IMR-90 (cell line): ENCODE data around the gene ADAM17. TPM values are rescaled to one million over a fixed set of nuclear protein-coding genes. Genes with fewer than 3 reads are reported as not detected.

Experiments
- ATAC-seq: fragments of 200-7000 bp; cut with Tn5 transposase; 2 replicates; pipeline ENCODE4 v1.9.1; 2020; ENCODE audit warnings: low read depth, mild to moderate bottlenecking, moderate library complexity
- BruUV-seq: library from RNA; stranded (reverse); fragments of 400-500 nt; replicated peaks from 2 replicates; lab custom pipeline; 2021; lab: Mats Ljungman, UMichigan
- CTCF ChIA-PET: fragments of 300-600 bp; formaldehyde crosslinking; extraction: SDS; loops from one replicate; lab custom pipeline; 2021; ENCODE audit warnings: antibody characterized with exemption; lab: Yijun Ruan, JAX
- POLR2A ChIA-PET: fragments of 300-600 bp; sonication (Branson Sonifier 250); formaldehyde crosslinking; loops from one replicate; lab custom pipeline; 2022; ENCODE audit warnings: antibody characterized with exemption; ENCODE audit not compliant: unreplicated experiment; lab: Charles Lee
- DNase-seq: peaks from one replicate; pipeline ENCODE4 v3.0.0; 2013
- H2AFZ ChIP-seq: replicated peaks from 2 replicates; pipeline ENCODE3; 2013; ENCODE audit warnings: low read length, mild to moderate bottlenecking; ENCODE audit not compliant: poor library complexity
- H2AK5ac ChIP-seq: 2 replicates; pipeline ENCODE4 v1.6.1; 2013; ENCODE audit warnings: low read depth, low read length, inconsistent platforms
- H2AK9ac ChIP-seq: replicated peaks from 2 replicates; pipeline ENCODE3; 2013; ENCODE audit warnings: mild to moderate bottlenecking, low read depth, low read length, moderate library complexity; ENCODE audit not compliant: poor library complexity
- H2BK120ac ChIP-seq: 2 replicates; pipeline ENCODE4 v1.6.1; 2013; ENCODE audit warnings: low read depth, low read length, inconsistent platforms
- H2BK15ac ChIP-seq: 3 replicates; pipeline ENCODE4 v1.6.1; 2013; ENCODE audit warnings: low read depth, low read length, inconsistent platforms
- H2BK20ac ChIP-seq: 2 replicates; pipeline ENCODE4 v1.6.1; 2013; ENCODE audit warnings: low read depth, mild to moderate bottlenecking, inconsistent platforms, low read length, moderate library complexity
- H2BK5ac ChIP-seq: 2 replicates; pipeline ENCODE4 v1.6.1; 2013; ENCODE audit warnings: mild to moderate bottlenecking, low read depth, low read length, inconsistent platforms; ENCODE audit not compliant: poor library complexity, severe bottlenecking
- H3K14ac ChIP-seq: replicated peaks from 2 replicates; pipeline ENCODE4 v1.6.1; 2013; ENCODE audit warnings: low read depth, low read length, inconsistent platforms
- H3K18ac ChIP-seq: 2 replicates; pipeline ENCODE4 v1.6.1; 2013; ENCODE audit warnings: low read depth, low read length, control low read depth
- H3K23ac ChIP-seq: 2 replicates; pipeline ENCODE4 v1.6.1; 2013; ENCODE audit warnings: low read depth, low read length, inconsistent platforms
- H3K27ac ChIP-seq: 2 replicates; pipeline ENCODE4 v1.5.1; 2013; ENCODE audit warnings: mild to moderate bottlenecking, control low read depth, low read length; ENCODE audit not compliant: insufficient read depth
- H3K27me3 ChIP-seq: 2 replicates; pipeline ENCODE4 v1.6.1; 2013; ENCODE audit warnings: low read length; ENCODE audit not compliant: control insufficient read depth, insufficient read depth
- H3K36me3 ChIP-seq: 2 replicates; pipeline ENCODE4 v1.6.1; 2013; ENCODE audit warnings: low read length, mixed read lengths; ENCODE audit not compliant: control insufficient read depth, insufficient read depth
- H3K4ac ChIP-seq: 2 replicates; pipeline ENCODE4 v1.6.1; 2013; ENCODE audit warnings: low read depth, low read length, inconsistent platforms
- H3K4me1 ChIP-seq: 2 replicates; pipeline ENCODE4 v1.6.1; 2013; ENCODE audit warnings: low read length, mixed read lengths; ENCODE audit not compliant: control insufficient read depth, insufficient read depth
- H3K4me2 ChIP-seq: 2 replicates; pipeline ENCODE4 v1.6.1; 2013; ENCODE audit warnings: low read depth, mild to moderate bottlenecking, control low read depth, low read length, moderate library complexity
- H3K4me3 ChIP-seq: 2 replicates; pipeline ENCODE4 v1.5.1; 2013; ENCODE audit warnings: low read depth, mild to moderate bottlenecking, control low read depth, low read length, moderate library complexity; ENCODE audit not compliant: insufficient read depth
- H3K56ac ChIP-seq: 2 replicates; pipeline ENCODE4 v1.6.1; 2013; ENCODE audit warnings: low read length, inconsistent platforms; ENCODE audit not compliant: insufficient read depth; ENCODE audit errors: extremely low read depth
- H3K79me1 ChIP-seq, 2 experiments: 2 replicates each; pipeline ENCODE4 v1.6.1; 2013; ENCODE audit warnings: low read length in 2 of 2, inconsistent platforms in 1 of 2, low read depth in 1 of 2
- H3K9ac ChIP-seq: 2 replicates; pipeline ENCODE4 v1.6.1; 2013; ENCODE audit warnings: low read depth, low read length, control low read depth
- H3K9me1 ChIP-seq: 2 replicates; pipeline ENCODE4 v1.6.1; 2013; ENCODE audit warnings: low read length, inconsistent platforms; ENCODE audit not compliant: insufficient read depth
- H3K9me3 ChIP-seq: 2 replicates; pipeline ENCODE4 v1.6.1; 2013; ENCODE audit warnings: low read length; ENCODE audit not compliant: control insufficient read depth, insufficient read depth
- H4K20me1 ChIP-seq: 2 replicates; pipeline ENCODE4 v1.6.1; 2013; ENCODE audit warnings: low read length, inconsistent platforms; ENCODE audit not compliant: insufficient read depth
- H4K5ac ChIP-seq: 2 replicates; pipeline ENCODE4 v1.6.1; 2013; ENCODE audit warnings: mild to moderate bottlenecking, low read depth, low read length, control low read depth
- H4K8ac ChIP-seq, 2 experiments: 2 replicates each; pipeline ENCODE4 v1.6.1; 2013; ENCODE audit warnings: low read depth in 2 of 2, low read length in 2 of 2, control low read depth in 1 of 2, inconsistent platforms in 1 of 2
- H4K91ac ChIP-seq: 2 replicates; pipeline ENCODE4 v1.6.1; 2013; ENCODE audit warnings: low read depth, low read length, inconsistent platforms; ENCODE audit not compliant: insufficient read depth
- BHLHE40 ChIP-seq: fragments of 150-350 bp; IDR thresholded peaks from 2 replicates; pipeline ENCODE4 v1.6.1; 2016; ENCODE audit warnings: mild to moderate bottlenecking, low read depth, low read length
- CEBPB ChIP-seq: IDR thresholded peaks from 2 replicates; pipeline ENCODE4 v1.6.1; 2012; ENCODE audit warnings: low read depth, low read length, improper control_type of control experiment
- CHD1 ChIP-seq: IDR thresholded peaks from 2 replicates; pipeline ENCODE4 v1.6.1; 2012; ENCODE audit warnings: low read depth, low read length, improper control_type of control experiment
- FOS ChIP-seq: fragments of 150-350 bp; IDR thresholded peaks from 2 replicates; pipeline ENCODE4 v1.6.1; 2016; ENCODE audit warnings: low read depth, low read length
- MAFK ChIP-seq: IDR thresholded peaks from 2 replicates; pipeline ENCODE4 v1.6.1; 2012; ENCODE audit warnings: low read depth, low read length, improper control_type of control experiment
- MAZ ChIP-seq: IDR thresholded peaks from 2 replicates; pipeline ENCODE4 v1.6.1; 2012; ENCODE audit warnings: low read depth, mild to moderate bottlenecking, low read length, improper control_type of control experiment, moderate library complexity, borderline replicate concordance
- MXI1 ChIP-seq: IDR thresholded peaks from 2 replicates; pipeline ENCODE4 v1.6.1; 2012; ENCODE audit warnings: low read depth, mild to moderate bottlenecking, low read length, moderate library complexity, borderline replicate concordance
- NFE2L2 ChIP-seq: fragments of 150-350 bp; IDR thresholded peaks from 2 replicates; pipeline ENCODE4 v1.6.1; 2016; ENCODE audit warnings: low read depth, mild to moderate bottlenecking, low read length
- POLR2A ChIP-seq: IDR thresholded peaks from 2 replicates; pipeline ENCODE4 v1.6.1; 2012; ENCODE audit warnings: mild to moderate bottlenecking, low read depth, low read length
- RAD21 ChIP-seq: IDR thresholded peaks from 2 replicates; pipeline ENCODE4 v1.6.1; 2012; ENCODE audit warnings: low read length, improper control_type of control experiment
- RCOR1 ChIP-seq: IDR thresholded peaks from 2 replicates; pipeline ENCODE4 v1.6.1; 2012; ENCODE audit warnings: mild to moderate bottlenecking, low read length, improper control_type of control experiment; ENCODE audit not compliant: insufficient replicate concordance
- RFX5 ChIP-seq: IDR thresholded peaks from 2 replicates; pipeline ENCODE4 v1.8.0; 2012; ENCODE audit warnings: low read depth, mild to moderate bottlenecking, low read length, moderate library complexity
- SMC3 ChIP-seq: fragments of 150-350 bp; IDR thresholded peaks from 2 replicates; pipeline ENCODE4 v1.6.1; 2016; ENCODE audit warnings: low read depth, mild to moderate bottlenecking, antibody characterized with exemption, low read length, moderate library complexity
- WGBS, 2 experiments: methylation state at CpG; one replicate each; pipeline versions ENCODE4 v1.1.5 to v1.1.7; 2013; ENCODE audit warnings: missing lambda C conversion rate in 2 of 2; ENCODE audit not compliant: insufficient read length in 1 of 2; ENCODE audit errors: extremely low coverage in 2 of 2; 5-methylcytosine and 5-hydroxymethylcytosine counted together
- dilution Hi-C: fragments of 300-500 bp; cut with HindIII; formaldehyde crosslinking; loops from one replicate; pipeline ENCODE4 v1.14.3; 2018; ENCODE audit warnings: low sequenced_read_pairs; ENCODE audit not compliant: unreplicated experiment
- in situ Hi-C: fragments of 300-500 bp; cut with MboI; formaldehyde crosslinking; loops from 3 replicates; pipeline ENCODE4 v1.14.3; 2019; ENCODE audit warnings: low sequenced_read_pairs, inconsistent platforms, mixed read lengths
- intact Hi-C: fragments of 100-400 bp; cut with micrococcal nuclease; formaldehyde crosslinking; loops from 2 replicates; pipeline ENCODE4 v1.10.0; 2022
- polyA plus RNA-seq, 3 experiments: library from polyadenylated mRNA; depleted of rRNA; stranded (reverse); fragments of >200 nt; gene quantifications; 2 replicates each; pipeline ENCODE4 v1.2.3, GENCODE V29; 2012; ENCODE audit warnings: low replicate concordance in 1 of 3
- total RNA-seq: library from RNA; depleted of rRNA; stranded (reverse); fragments of >200 nt; gene quantifications from 2 replicates; pipeline ENCODE4 v1.2.3, GENCODE V29; 2012
- TF ChIP-seq, protein P1 (sequence below): fragments of 150-350 bp; IDR thresholded peaks from 2 replicates; pipeline ENCODE4 v1.6.1; 2017; ENCODE audit warnings: mild to moderate bottlenecking, antibody characterized with exemption, low read length, low read depth
- TF ChIP-seq, protein P2 (sequence below): fragments of 150-350 bp; IDR thresholded peaks from 2 replicates; pipeline ENCODE4 v1.6.1; 2016; ENCODE audit warnings: low read depth, mild to moderate bottlenecking, low read length, moderate library complexity, borderline replicate concordance
- TF ChIP-seq, protein P3 (sequence below): conservative IDR thresholded peaks from 2 replicates; pipeline ENCODE4 v1.5.1; 2012; ENCODE audit warnings: mild to moderate bottlenecking, low read depth, low read length, improper control_type of control experiment

Gene ADAM17
- total and polyA plus RNA-seq, 2 of the 4 experiments (the other 2 are of a cell fraction), result 9.6 to 34.4 TPM

DNA sequence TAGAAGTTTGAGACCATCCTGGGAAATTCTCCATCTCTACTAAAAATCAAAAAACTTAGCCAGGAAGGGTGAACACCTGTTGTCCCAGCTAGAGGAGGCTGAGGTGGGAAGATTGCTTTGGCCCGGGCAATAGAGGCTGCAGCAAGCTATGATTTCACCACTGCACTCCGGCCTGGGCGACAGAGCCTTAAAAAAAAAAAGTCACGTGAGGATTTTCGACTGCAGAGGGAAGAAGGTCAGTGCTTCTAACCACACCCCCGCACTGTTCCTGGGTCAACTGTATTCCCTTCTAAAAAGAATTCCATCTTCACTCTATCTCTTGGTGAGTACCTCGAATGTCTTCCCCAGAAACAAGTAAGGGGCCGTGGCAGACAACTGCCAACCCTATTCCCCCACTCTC lies 31.3 kb downstream of the ADAM17 start:
- Histone ChIP-seq H4K8ac (no peak overlapping the region), H3K4ac (no peak overlapping the region), H3K27ac (no peak overlapping the region), H3K4me2 (no peak overlapping the region), H2BK5ac (no peak overlapping the region), H2AK9ac (no peak overlapping the region), H3K79me1 (peaks cover 12 to 13% of the 10 kb centered on the region in 2 experiments; a peak in 3 of 4 replicates), H2AK5ac (no peak overlapping the region), H3K4me1 (no peaks in the 10 kb centered on the region), H3K9me1 (0 out of 2 replicates have a peak, but pooled peaks cover 3% of the 10 kb centered on the region), H3K18ac (no peak overlapping the region), H3K56ac (no peak overlapping the region), H3K14ac (no peak overlapping the region), H2AFZ (no peak overlapping the region), H4K5ac (no peak overlapping the region), H3K27me3 (no peaks in the 10 kb centered on the region), H2BK120ac (no peak overlapping the region), H3K23ac (no peak overlapping the region), H3K9me3 (no peaks in the 10 kb centered on the region), H4K20me1 (peaks cover 3% of the 10 kb centered on the region; the same call in 1 of the 2 replicates), H3K4me3 (no peak overlapping the region), H2BK15ac (no peak overlapping the region), H3K36me3 (peaks cover 28% of the 10 kb centered on the region), H4K91ac (no peak overlapping the region), H3K9ac (no peak overlapping the region), H2BK20ac (no peak overlapping the region)
- ATAC-seq (no peak), DNase-seq (no peak)
- intact Hi-C loops (no loop called here), in situ Hi-C loops (no loop called here), dilution Hi-C loops (no loop called here)
- no TSS peak for BruUV-seq
- TF ChIP-seq, protein P1, sequence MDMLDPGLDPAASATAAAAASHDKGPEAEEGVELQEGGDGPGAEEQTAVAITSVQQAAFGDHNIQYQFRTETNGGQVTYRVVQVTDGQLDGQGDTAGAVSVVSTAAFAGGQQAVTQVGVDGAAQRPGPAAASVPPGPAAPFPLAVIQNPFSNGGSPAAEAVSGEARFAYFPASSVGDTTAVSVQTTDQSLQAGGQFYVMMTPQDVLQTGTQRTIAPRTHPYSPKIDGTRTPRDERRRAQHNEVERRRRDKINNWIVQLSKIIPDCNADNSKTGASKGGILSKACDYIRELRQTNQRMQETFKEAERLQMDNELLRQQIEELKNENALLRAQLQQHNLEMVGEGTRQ, result no peak
- TF ChIP-seq BHLHE40 (no peak), RAD21 (no peak), CEBPB (no peak), NFE2L2 (no peak), MAFK (no peak), MAZ (no peak), CHD1 (no peak), RFX5 (no peak), POLR2A (no peak), FOS (no peak), MXI1 (no peak), RCOR1 (no peak), SMC3 (no peak)
- TF ChIP-seq, protein P2, sequence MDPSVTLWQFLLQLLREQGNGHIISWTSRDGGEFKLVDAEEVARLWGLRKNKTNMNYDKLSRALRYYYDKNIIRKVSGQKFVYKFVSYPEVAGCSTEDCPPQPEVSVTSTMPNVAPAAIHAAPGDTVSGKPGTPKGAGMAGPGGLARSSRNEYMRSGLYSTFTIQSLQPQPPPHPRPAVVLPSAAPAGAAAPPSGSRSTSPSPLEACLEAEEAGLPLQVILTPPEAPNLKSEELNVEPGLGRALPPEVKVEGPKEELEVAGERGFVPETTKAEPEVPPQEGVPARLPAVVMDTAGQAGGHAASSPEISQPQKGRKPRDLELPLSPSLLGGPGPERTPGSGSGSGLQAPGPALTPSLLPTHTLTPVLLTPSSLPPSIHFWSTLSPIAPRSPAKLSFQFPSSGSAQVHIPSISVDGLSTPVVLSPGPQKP, result no peak
- TF ChIP-seq, protein P3, sequence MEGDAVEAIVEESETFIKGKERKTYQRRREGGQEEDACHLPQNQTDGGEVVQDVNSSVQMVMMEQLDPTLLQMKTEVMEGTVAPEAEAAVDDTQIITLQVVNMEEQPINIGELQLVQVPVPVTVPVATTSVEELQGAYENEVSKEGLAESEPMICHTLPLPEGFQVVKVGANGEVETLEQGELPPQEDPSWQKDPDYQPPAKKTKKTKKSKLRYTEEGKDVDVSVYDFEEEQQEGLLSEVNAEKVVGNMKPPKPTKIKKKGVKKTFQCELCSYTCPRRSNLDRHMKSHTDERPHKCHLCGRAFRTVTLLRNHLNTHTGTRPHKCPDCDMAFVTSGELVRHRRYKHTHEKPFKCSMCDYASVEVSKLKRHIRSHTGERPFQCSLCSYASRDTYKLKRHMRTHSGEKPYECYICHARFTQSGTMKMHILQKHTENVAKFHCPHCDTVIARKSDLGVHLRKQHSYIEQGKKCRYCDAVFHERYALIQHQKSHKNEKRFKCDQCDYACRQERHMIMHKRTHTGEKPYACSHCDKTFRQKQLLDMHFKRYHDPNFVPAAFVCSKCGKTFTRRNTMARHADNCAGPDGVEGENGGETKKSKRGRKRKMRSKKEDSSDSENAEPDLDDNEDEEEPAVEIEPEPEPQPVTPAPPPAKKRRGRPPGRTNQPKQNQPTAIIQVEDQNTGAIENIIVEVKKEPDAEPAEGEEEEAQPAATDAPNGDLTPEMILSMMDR, result no peak
- WGBS, 2 experiments, result 97% methylated on average over 5 of the region's 8 CpGs; no CpG with 5 or more reads in 1 of the 2 experiments
- POLR2A ChIA-PET, result no interaction called here
- CTCF ChIA-PET, result no interaction called here
